H1 (cell line): ENCODE measurements around the gene RNF208. TPM values are rescaled to one million over a fixed set of nuclear protein-coding genes. Genes with fewer than 3 reads are reported as not detected.

Experiments
- CTCF ChIA-PET: fragments of 300-600 bp; sonication (Branson Sonifier 250); formaldehyde crosslinking; loops from one replicate; lab custom pipeline; 2021; ENCODE audit not compliant: partially characterized antibody; lab: Charles Lee
- POLR2A ChIA-PET: fragments of 300-600 bp; sonication (Branson Sonifier 250); formaldehyde crosslinking; loops from one replicate; lab custom pipeline; 2021; ENCODE audit warnings: inconsistent platforms; ENCODE audit not compliant: partially characterized antibody; lab: Charles Lee
- DNase-seq, 2 experiments: peaks; one replicate each; pipeline versions ENCODE4 v3.0.0 to v3.0.0-alpha.2; 2010 to 2022; ENCODE audit warnings: low spot score in 2 of 2, low read depth in 1 of 2, mixed read lengths in 1 of 2
- FAIRE-seq: peaks from 2 replicates; lab custom pipeline; 2011; peaks lifted over from hg19 to GRCh38; lab: Jason Lieb, UNC
- H2AFZ ChIP-seq: 2 replicates; pipeline ENCODE4 v1.8.1; 2012; ENCODE audit warnings: low read length, inconsistent platforms
- H2AK5ac ChIP-seq: 2 replicates; pipeline ENCODE4 v1.6.1; 2013; ENCODE audit warnings: low read depth, low read length
- H2BK120ac ChIP-seq: replicated peaks from 2 replicates; pipeline ENCODE3; 2013; ENCODE audit warnings: low read depth, low read length, inconsistent platforms
- H2BK12ac ChIP-seq: 2 replicates; pipeline ENCODE4 v1.6.1; 2013; ENCODE audit warnings: low read depth, low read length
- H2BK15ac ChIP-seq: 2 replicates; pipeline ENCODE4 v1.6.1; 2013; ENCODE audit warnings: low read length
- H2BK20ac ChIP-seq: 2 replicates; pipeline ENCODE4 v1.6.1; 2013; ENCODE audit warnings: low read length
- H2BK5ac ChIP-seq: 2 replicates; pipeline ENCODE4 v1.6.1; 2013; ENCODE audit warnings: low read depth, low read length
- H3K14ac ChIP-seq: 2 replicates; pipeline ENCODE4 v1.6.1; 2013; ENCODE audit warnings: inconsistent platforms; ENCODE audit not compliant: insufficient read length
- H3K18ac ChIP-seq: 2 replicates; pipeline ENCODE4 v1.6.1; 2013; ENCODE audit warnings: low read length; ENCODE audit errors: extremely low read depth
- H3K23ac ChIP-seq: 2 replicates; pipeline ENCODE4 v1.6.1; 2013; ENCODE audit warnings: inconsistent platforms; ENCODE audit not compliant: insufficient read length
- H3K23me2 ChIP-seq: 2 replicates; pipeline ENCODE4 v1.6.1; 2013; ENCODE audit warnings: low read depth, low read length
- H3K27ac ChIP-seq: 2 replicates; pipeline ENCODE4 v1.6.1; 2011; ENCODE audit warnings: low read depth, low read length, inconsistent platforms
- H3K27me3 ChIP-seq, 4 experiments: replicated peaks in 1 of 4; 1 replicate in 1 of 4; 2 replicates in 3 of 4; pipeline versions ENCODE4 v1.6.1 to v1.8.1; 2011 to 2013; ENCODE audit warnings: low read length in 3 of 4, mild to moderate bottlenecking in 3 of 4, inconsistent platforms in 2 of 4, mixed read lengths in 2 of 4, moderate library complexity in 1 of 4; ENCODE audit not compliant: control insufficient read depth in 3 of 4, insufficient read depth in 3 of 4; ENCODE audit errors: extremely low read depth in 1 of 4
- H3K36me3 ChIP-seq, 4 experiments: 2 replicates each; pipeline versions ENCODE4 v1.6.1 to v1.8.1; 2011 to 2013; ENCODE audit warnings: mild to moderate bottlenecking in 4 of 4, low read length in 3 of 4, moderate library complexity in 2 of 4, control low read depth in 1 of 4, inconsistent platforms in 1 of 4; ENCODE audit not compliant: insufficient read depth in 4 of 4, control insufficient read depth in 2 of 4
- H3K4ac ChIP-seq: replicated peaks from 2 replicates; pipeline ENCODE3; 2013; ENCODE audit warnings: low read length, low read depth, mixed read lengths, inconsistent platforms; ENCODE audit not compliant: insufficient read length
- H3K4me1 ChIP-seq, 4 experiments: replicated peaks in 1 of 4; 1 replicate in 1 of 4; 2 replicates in 3 of 4; pipeline versions ENCODE4 v1.6.1 to v1.8.1; 2011 to 2013; ENCODE audit warnings: low read length in 3 of 4, inconsistent platforms in 2 of 4, mixed read lengths in 1 of 4; ENCODE audit not compliant: insufficient read depth in 4 of 4, control insufficient read depth in 3 of 4
- H3K4me2 ChIP-seq, 2 experiments: 2 replicates each; pipeline versions ENCODE4 v1.6.1 to v1.8.1; 2011 to 2013; ENCODE audit warnings: low read depth in 2 of 2, low read length in 2 of 2, control low read depth in 1 of 2, inconsistent platforms in 1 of 2, mild to moderate bottlenecking in 1 of 2; ENCODE audit not compliant: insufficient read depth in 1 of 2
- H3K4me3 ChIP-seq, 4 experiments: fragments of 200-600, 300-600 bp in 1 of 4; sonication (generic), shearing (Covaris generic), sonication (Bioruptor Twin) in 1 of 4; 2 replicates each; pipeline versions ENCODE4 v1.5.1 to v1.8.1; 2011 to 2016; ENCODE audit warnings: low read length in 4 of 4, low read depth in 3 of 4, control low read depth in 2 of 4, inconsistent platforms in 2 of 4, mild to moderate bottlenecking in 2 of 4, mixed read lengths in 1 of 4, moderate library complexity in 1 of 4; ENCODE audit not compliant: insufficient read depth in 2 of 4; ENCODE audit errors: extremely low read depth in 1 of 4
- H3K56ac ChIP-seq: replicated peaks from 2 replicates; pipeline ENCODE3; 2013; ENCODE audit warnings: low read depth, mild to moderate bottlenecking, mixed read lengths, low read length, inconsistent platforms; ENCODE audit not compliant: insufficient read length
- H3K79me1 ChIP-seq: 2 replicates; pipeline ENCODE4 v1.6.1; 2013; ENCODE audit warnings: low read depth, low read length, control low read depth
- H3K79me2 ChIP-seq, 2 experiments: 2 replicates each; pipeline versions ENCODE4 v1.6.1 to v1.8.1; 2012 to 2013; ENCODE audit warnings: low read length in 2 of 2, mild to moderate bottlenecking in 2 of 2, inconsistent platforms in 1 of 2; ENCODE audit not compliant: insufficient read depth in 2 of 2, control insufficient read depth in 1 of 2
- H3K9ac ChIP-seq, 4 experiments: replicated peaks in 1 of 4; 1 replicate in 1 of 4; 2 replicates in 3 of 4; pipeline versions ENCODE4 v1.6.1 to v1.8.1; 2011 to 2013; ENCODE audit warnings: low read depth in 3 of 4, low read length in 3 of 4, control low read depth in 2 of 4, mild to moderate bottlenecking in 2 of 4, moderate library complexity in 2 of 4, inconsistent platforms in 1 of 4; ENCODE audit errors: extremely low read depth in 1 of 4
- H3K9me3 ChIP-seq, 2 experiments: 2 replicates each; pipeline versions ENCODE4 v1.6.1 to v1.8.1; 2012 to 2013; ENCODE audit warnings: mild to moderate bottlenecking in 2 of 2, moderate library complexity in 2 of 2, control low read depth in 1 of 2, inconsistent platforms in 1 of 2, low read depth in 1 of 2, low read length in 1 of 2, mixed read lengths in 1 of 2; ENCODE audit not compliant: insufficient read depth in 2 of 2
- H4K20me1 ChIP-seq, 2 experiments: replicated peaks in 1 of 2; 2 replicates each; pipeline versions ENCODE3 to v1.8.1; 2011 to 2013; ENCODE audit warnings: inconsistent platforms in 2 of 2, low read length in 2 of 2, mild to moderate bottlenecking in 1 of 2; ENCODE audit not compliant: insufficient read depth in 2 of 2, control insufficient read depth in 1 of 2
- H4K5ac ChIP-seq: 2 replicates; pipeline ENCODE4 v1.6.1; 2013; ENCODE audit warnings: low read length, low read depth, mixed read lengths, inconsistent platforms; ENCODE audit not compliant: insufficient read length
- H4K8ac ChIP-seq: 2 replicates; pipeline ENCODE4 v1.8.0; 2013; ENCODE audit warnings: mild to moderate bottlenecking, moderate library complexity, low read length, inconsistent platforms; ENCODE audit not compliant: insufficient read depth; ENCODE audit errors: extremely low read depth
- H4K91ac ChIP-seq: replicated peaks from 2 replicates; pipeline ENCODE3; 2013; ENCODE audit warnings: low read length, mixed read lengths, inconsistent platforms; ENCODE audit not compliant: insufficient read length
- ASH2L ChIP-seq: fragments of 200-600, 300-600 bp; sonication (generic); IDR thresholded peaks from one replicate; pipeline ENCODE4 v1.7.1; 2017; ENCODE audit warnings: low read length
- BRCA1 ChIP-seq: IDR thresholded peaks from 2 replicates; pipeline ENCODE4 v1.6.1; 2012; ENCODE audit warnings: low read depth, low read length, improper control_type of control experiment
- CREB1 ChIP-seq: IDR thresholded peaks from 2 replicates; pipeline ENCODE4 v1.6.1; 2012; ENCODE audit warnings: inconsistent platforms
- EP300 ChIP-seq, 2 experiments: IDR thresholded peaks; 1 replicate in 1 of 2; 2 replicates in 1 of 2; pipeline ENCODE4 v1.6.1; 2011 to 2012; ENCODE audit warnings: low read depth in 2 of 2, low read length in 2 of 2, mild to moderate bottlenecking in 2 of 2, borderline replicate concordance in 1 of 2, inconsistent platforms in 1 of 2, moderate library complexity in 1 of 2
- HDAC6 ChIP-seq: IDR thresholded peaks from one replicate; pipeline ENCODE4 v1.7.1; 2012; ENCODE audit warnings: low read depth, mild to moderate bottlenecking, inconsistent platforms, low read length, moderate library complexity
- KDM1A ChIP-seq: fragments of 200-600, 300-600 bp; sonication (generic); IDR thresholded peaks from 2 replicates; pipeline ENCODE4 v1.7.1; 2016; ENCODE audit warnings: mild to moderate bottlenecking, low read length, borderline replicate concordance
- WGBS, 2 experiments: shearing (Covaris generic) in 1 of 2; methylation state at CpG; one replicate each; pipeline versions ENCODE4 v1.1.6 to v1.1.7; 2013 to 2015; ENCODE audit warnings: low lambda C conversion rate in 2 of 2, mixed read lengths in 2 of 2, inconsistent platforms in 1 of 2, low coverage in 1 of 2, missing lambda C conversion rate in 1 of 2; ENCODE audit not compliant: insufficient replicate concordance in 2 of 2, insufficient coverage in 1 of 2, insufficient read length in 1 of 2; ENCODE audit errors: extremely low coverage in 1 of 2, missing lambda C conversion rate in 1 of 2; 5-methylcytosine and 5-hydroxymethylcytosine counted together
- polyA plus RNA-seq, 7 experiments: library from polyadenylated mRNA; depleted of rRNA in 3 of 7; stranded (reverse) in 5 of 7; unstranded in 2 of 7; fragments of >200 nt in 5 of 7; fragments of 200-250 nt in 2 of 7; gene quantifications; 1 replicate in 5 of 7; 2 replicates in 1 of 7; 4 replicates in 1 of 7; pipeline versions ENCODE4 v1.2.1 to v1.2.3, GENCODE V29; 2011 to 2013; ENCODE audit warnings: missing spikeins in 2 of 7, mixed read lengths in 2 of 7
- total RNA-seq: library from RNA; stranded (reverse); fragmentation: NEBNext Ultra II Directional; extraction: Animal tissue kit (Norgen Biotek cat#: 25700); gene quantifications from 2 replicates; pipeline ENCODE4 v1.2.1, GENCODE V29; 2021
- TF ChIP-seq, protein P1 (sequence below), 3 experiments: IDR thresholded peaks; 1 replicate in 2 of 3; 2 replicates in 1 of 3; pipeline versions ENCODE4 v1.5.1 to v1.6.1; 2011; ENCODE audit warnings: low read length in 3 of 3, mild to moderate bottlenecking in 3 of 3, inconsistent platforms in 2 of 3, low read depth in 1 of 3, moderate library complexity in 1 of 3; ENCODE audit not compliant: insufficient read depth in 1 of 3; ENCODE audit errors: control extremely low read depth in 1 of 3

Gene RNF208
- total and polyA plus RNA-seq, 2 of the 8 experiments (the other 6 are each of a cell fraction or from before 2014, with no cell fraction given), result 2.7 to 7.7 TPM

- FAIRE-seq, result no peak
- CTCF ChIA-PET, result interaction anchor here (0.9 to 3.0 kb wide), 6 partner anchors 15 to 110 kb away, joined by 3 to 21 read pairs (median 4); no protein-coding TSS in a partner anchor
- H2BK20ac ChIP-seq, result no peak overlapping the region
Observed at GRCh38 chr9:137178201-137178938, 43.7 kb downstream of the RNF208 start.

More at GRCh38 chr9:137178201-137178938, 43.7 kb downstream of the RNF208 start:
- H3K23ac ChIP-seq, result no peak overlapping the region
- no peaks in the 10 kb centered on the region; the same call in 1 of the 2 replicates for H3K79me1 ChIP-seq
- H3K23me2 ChIP-seq, result no peaks in the 10 kb centered on the region
- no peak overlapping the region for H2AK5ac ChIP-seq
- H3K4me1 ChIP-seq, result peaks cover 0 to 8% (median 3%) of the 10 kb centered on the region in 4 experiments; a peak in 5 of 7 replicates
- H2BK15ac ChIP-seq, result no peak overlapping the region
- no peak overlapping the region for H4K8ac ChIP-seq
- H3K18ac ChIP-seq, result no peak overlapping the region
- H4K20me1 ChIP-seq, result peaks cover 2 to 26% of the 10 kb centered on the region in 2 experiments
- H2AFZ ChIP-seq, result no peak overlapping the region
- no peak overlapping the region for H3K4me3 ChIP-seq
- H3K27ac ChIP-seq, result no peak overlapping the region
- no peaks in the 10 kb centered on the region; a peak in 3 of 7 replicates for H3K27me3 ChIP-seq
- no peak overlapping the region for H2BK5ac ChIP-seq
- no peak overlapping the region for H4K91ac ChIP-seq
- H3K4ac ChIP-seq, result no peak overlapping the region
- no peaks in the 10 kb centered on the region for H3K9me3 ChIP-seq
- H2BK120ac ChIP-seq, result no peak overlapping the region
- H3K79me2 ChIP-seq, result no peaks in the 10 kb centered on the region
- TF ChIP-seq KDM1A, result no peak
- no peak for TF ChIP-seq CREB1
- TF ChIP-seq HDAC6, result no peak
- TF ChIP-seq EP300 (IDR thresholded peaks at IDR 0.05; ENCODE audit: borderline replicate concordance in 1 of 2, low read depth in 2 of 2, low read length in 2 of 2), result no peak
- TF ChIP-seq, protein P1, sequence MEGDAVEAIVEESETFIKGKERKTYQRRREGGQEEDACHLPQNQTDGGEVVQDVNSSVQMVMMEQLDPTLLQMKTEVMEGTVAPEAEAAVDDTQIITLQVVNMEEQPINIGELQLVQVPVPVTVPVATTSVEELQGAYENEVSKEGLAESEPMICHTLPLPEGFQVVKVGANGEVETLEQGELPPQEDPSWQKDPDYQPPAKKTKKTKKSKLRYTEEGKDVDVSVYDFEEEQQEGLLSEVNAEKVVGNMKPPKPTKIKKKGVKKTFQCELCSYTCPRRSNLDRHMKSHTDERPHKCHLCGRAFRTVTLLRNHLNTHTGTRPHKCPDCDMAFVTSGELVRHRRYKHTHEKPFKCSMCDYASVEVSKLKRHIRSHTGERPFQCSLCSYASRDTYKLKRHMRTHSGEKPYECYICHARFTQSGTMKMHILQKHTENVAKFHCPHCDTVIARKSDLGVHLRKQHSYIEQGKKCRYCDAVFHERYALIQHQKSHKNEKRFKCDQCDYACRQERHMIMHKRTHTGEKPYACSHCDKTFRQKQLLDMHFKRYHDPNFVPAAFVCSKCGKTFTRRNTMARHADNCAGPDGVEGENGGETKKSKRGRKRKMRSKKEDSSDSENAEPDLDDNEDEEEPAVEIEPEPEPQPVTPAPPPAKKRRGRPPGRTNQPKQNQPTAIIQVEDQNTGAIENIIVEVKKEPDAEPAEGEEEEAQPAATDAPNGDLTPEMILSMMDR (IDR thresholded peaks at IDR 0.05; ENCODE audit: control extremely low read depth in 1 of 3, insufficient read depth in 1 of 3, low read depth in 1 of 3, low read length in 3 of 3), result no peak
- no peak for TF ChIP-seq ASH2L
- TF ChIP-seq BRCA1, result no peak
- TF ChIP-seq, all 59 proteins: peak for 0
- 89% methylated on average over 21 of the region's 23 CpGs; no CpG with 5 or more reads in 1 of the 2 experiments for WGBS, 2 experiments
- Histone ChIP-seq H3K14ac (no peak overlapping the region), H3K56ac (no peak overlapping the region), H4K5ac (no peak overlapping the region), H3K4me2 (no peak overlapping the region), H3K36me3 (peaks cover 0 to 30% (median 6%) of the 10 kb centered on the region in 4 experiments; a peak in 6 of 8 replicates), H3K9ac (no peak overlapping the region), H2BK12ac (no peak overlapping the region)
- no peak for DNase-seq
- POLR2A ChIA-PET, result interaction anchor here (0.6 to 3.7 kb wide), 4 partner anchors 10 to 24 kb away, joined by 3 to 15 read pairs (median 4); partner anchors contain the start of genes ANAPC2, SSNA1 and TPRN
